GM18505 (cell line): ENCODE measurements around the gene THOC1.
"Not testable (repeated sequence)": the region's sequence is repeated elsewhere in the genome, so short reads cannot be mapped to it uniquely, and the experiment has no call there.

Source experiments
- ATAC-seq: cut with Tn5 transposase; IDR thresholded peaks from one replicate; pipeline ENCODE4 v1.9.1; 2021; ENCODE audit not compliant: unreplicated experiment
- POLR2A ChIP-seq: IDR thresholded peaks from 4 replicates; pipeline ENCODE4 v1.6.1; 2011; ENCODE audit warnings: borderline replicate concordance; ENCODE audit not compliant: insufficient read depth, insufficient read length; ENCODE audit errors: extremely low read depth

The THOC1 gene

GRCh38 chr18:295756-296490 lies 28.1 kb upstream of the THOC1 start:
- no peak for ATAC-seq

DNA sequence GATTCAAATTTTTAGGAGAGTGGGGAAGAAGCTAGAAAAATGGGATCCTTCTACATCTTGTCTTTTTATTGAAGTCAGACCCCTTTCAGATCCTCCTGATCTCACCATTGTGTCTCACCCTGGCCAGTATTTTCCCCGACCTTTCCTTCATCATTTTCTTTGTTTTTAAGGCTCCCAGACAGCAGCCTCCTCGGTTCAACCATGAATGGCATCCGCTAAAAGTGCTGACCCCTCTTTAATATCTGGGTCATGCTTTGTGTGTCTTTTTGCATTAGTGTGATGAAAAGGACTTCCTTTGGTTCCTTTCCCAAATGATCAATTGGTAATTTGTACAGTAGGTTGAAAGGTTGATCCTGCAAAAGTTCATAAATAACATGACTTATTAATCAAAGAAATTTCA lies 26.7 kb upstream of the THOC1 start:
- ATAC-seq = no peak
- no peak for TF ChIP-seq POLR2A

More at GRCh38 chr18:295756-296490, 28.1 kb upstream of the THOC1 start:
- no peak for TF ChIP-seq POLR2A

GRCh38 chr18:293536-293935 lies 25.7 kb upstream of the THOC1 start:
- TF ChIP-seq POLR2A = no peak
- ATAC-seq = no peak

DNA sequence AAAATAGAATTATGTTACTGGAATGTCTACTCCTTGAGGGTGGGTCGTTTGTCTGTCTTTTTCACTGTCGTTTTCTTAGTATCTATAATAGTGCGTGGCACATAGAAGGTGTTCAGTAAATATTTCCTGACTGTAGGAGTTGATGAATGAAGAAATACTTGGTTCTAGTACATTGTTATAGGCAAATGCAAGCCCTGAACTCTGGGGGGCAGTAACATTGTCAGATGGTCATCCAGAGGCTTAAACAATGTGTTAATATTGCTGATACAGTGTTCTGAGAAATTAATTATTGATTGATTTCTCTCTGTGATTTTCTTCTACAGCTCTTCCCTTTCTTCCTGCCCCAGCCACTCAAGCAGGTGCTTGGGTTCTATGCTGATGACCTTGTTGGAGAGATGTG lies 24.4 kb upstream of the THOC1 start:
- no peak for ATAC-seq
- no peak for TF ChIP-seq POLR2A

DNA sequence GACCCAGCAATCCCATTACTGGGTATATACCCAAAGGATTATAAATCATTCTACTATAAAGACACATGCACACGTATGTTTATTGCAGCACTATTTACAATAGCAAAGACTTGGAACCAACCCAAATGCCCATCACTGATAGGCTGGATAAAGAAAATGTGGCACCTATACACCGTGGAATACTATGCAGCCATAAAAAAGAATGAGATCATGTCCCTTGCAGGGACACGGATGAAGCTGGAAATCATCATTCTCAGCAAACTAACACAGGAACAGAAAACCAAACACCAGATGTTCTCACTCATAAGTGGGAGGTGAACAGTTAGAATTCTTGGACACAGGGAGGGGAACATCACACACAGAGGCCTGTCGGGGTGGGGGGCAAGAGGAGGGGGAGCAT lies 22.1 kb upstream of the THOC1 start:
- ATAC-seq = not testable (repeated sequence)

DNA sequence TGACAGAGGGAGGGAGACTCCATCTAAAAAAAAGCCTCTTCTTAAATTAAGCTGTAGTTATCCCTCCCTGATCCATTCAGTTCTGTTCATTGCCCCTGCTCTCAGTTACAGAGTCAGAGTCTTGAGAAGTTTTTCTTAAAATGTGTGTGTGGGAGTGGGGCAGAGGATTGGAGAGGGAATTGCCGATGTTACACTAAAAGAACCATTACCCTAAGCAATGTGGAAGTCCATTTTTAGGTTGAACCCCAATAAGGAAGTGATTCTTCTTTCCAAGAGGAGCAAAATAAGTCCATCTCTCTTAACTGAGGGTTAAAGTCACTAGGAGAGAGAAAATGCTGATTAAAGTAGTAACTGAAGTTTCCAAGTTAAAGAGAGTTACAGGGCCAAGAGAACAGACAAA lies 21.2 kb upstream of the THOC1 start:
- no peak for TF ChIP-seq POLR2A
- ATAC-seq = no peak

DNA sequence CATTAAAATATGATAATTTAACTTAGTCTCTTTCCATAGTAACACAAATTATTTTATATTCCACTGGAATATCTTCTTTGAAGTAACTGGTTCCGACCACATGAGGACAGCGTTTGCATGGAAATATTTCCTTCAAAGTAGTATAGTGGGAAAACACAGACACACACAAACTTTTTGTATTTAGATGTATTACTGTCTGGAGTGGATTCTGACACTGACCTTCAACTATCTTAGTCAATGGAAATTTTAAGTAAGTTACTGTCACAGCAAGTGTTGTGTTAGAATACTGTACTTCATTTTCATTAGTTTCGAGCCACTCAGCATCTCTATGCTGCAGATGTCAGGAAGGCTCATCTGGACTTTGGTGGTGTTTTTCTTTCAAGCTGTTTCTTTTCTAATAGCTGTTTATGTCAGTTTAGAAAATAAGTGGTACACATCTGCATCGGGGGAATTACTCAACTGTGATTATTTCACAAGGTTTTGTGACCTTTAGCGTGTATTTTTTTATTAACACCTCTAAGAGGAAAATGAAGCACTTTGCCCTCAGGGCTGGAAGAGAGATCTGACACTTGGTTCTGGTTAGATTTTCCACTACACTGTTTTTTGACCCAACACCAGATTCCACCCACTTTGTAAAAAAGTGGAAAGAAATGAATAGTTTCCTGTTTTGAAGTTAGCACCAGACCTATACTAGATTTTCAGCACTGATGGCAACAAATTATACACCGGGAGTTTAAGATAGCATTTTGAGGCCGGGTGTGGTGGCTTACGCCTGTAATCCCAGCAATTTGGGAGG lies 18.9 kb upstream of the THOC1 start:
- ATAC-seq = no peak
- TF ChIP-seq POLR2A = no peak

- no peak for TF ChIP-seq POLR2A
- no peak for ATAC-seq
Observed at GRCh38 chr18:285817-286216, 18.0 kb upstream of the THOC1 start.

- TF ChIP-seq POLR2A = no peak
- ATAC-seq = no peak
Observed at GRCh38 chr18:275486-275885, 7.6 kb upstream of the THOC1 start.

GRCh38 chr18:274313-274712 lies 6.5 kb upstream of the THOC1 start:
- TF ChIP-seq POLR2A = no peak
- no peak for ATAC-seq

DNA sequence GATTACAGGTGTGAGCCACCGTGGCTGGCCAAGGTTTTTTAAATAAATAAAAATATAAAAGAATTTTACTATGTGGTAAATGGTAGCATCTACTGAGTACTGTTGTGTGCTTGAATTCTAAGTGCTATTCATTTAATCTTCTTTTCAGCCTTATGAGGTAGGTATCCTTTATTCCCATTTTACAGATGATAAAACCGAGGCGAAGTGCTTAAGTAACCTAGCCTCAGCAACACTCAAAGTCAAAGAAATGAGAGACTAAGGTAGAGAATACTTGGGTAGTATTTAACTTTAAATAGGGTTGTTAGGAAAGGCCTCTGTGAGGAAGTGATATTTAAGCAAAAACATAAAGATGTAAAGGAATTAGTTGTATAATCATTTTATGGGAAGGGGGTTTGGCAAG lies 5.7 kb upstream of the THOC1 start:
- no peak for ATAC-seq
- no peak for TF ChIP-seq POLR2A

DNA sequence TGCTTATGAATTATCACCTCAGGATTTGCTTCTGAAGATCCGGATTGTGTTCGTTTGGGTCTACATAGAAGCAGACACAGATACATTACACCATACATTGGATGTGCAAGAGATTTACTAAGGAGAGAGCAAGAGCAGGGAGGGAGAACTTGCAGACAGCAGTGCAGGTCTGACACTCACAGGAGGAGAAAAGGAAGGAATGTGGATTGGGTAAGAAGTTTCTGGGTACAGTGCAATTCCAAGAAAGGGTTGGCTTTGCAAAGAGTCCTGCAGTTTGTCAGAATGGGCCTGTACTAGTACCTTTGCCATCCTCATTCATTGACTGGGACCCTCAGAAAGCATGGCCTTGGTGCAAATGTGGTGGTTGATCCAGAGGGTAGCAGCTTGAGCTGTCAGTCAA lies 4.8 kb upstream of the THOC1 start:
- no peak for ATAC-seq
- TF ChIP-seq POLR2A = no peak

DNA sequence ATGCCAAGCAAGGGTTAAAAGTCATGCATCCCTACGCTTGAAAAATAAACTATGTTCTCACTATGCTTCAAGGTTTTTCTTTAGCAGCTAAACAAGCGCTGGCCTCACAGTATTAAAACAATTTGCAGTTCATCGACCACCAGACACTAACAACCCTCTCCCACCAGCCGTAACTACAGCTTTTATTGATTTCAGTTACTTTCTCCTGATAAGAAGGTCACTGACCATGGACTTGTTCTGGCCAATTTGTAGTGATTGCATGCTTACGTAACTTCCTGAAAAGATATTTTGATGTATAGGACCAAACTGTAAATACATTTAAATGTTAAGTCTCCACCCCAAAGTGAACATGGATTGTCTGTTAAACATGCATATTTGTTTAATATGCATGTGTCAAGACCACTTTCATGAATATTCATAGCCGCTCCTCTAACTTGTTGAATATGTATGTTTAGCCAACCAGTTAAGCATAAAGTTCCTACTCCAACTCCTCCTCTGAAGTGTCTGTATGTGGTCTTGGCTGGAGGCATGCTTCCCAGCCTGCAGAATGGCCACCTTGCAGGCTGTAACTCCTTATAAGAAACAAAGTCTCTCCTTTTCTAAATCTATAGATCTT lies 1.7 kb upstream of the THOC1 start:
- no peak for ATAC-seq
- no peak for TF ChIP-seq POLR2A

GRCh38 chr18:267380-267687 lies 513 bp downstream of the THOC1 start:
- ATAC-seq = no peak
- no peak for TF ChIP-seq POLR2A
